Measurements from ENCODE around the gene VPS51. TPM values are rescaled to one million over a fixed set of nuclear protein-coding genes. Genes with fewer than 3 reads are reported as not detected.

Gene VPS51
- total RNA-seq, 2 donors from 2014 or later, result 71.8 to 80.6 TPM

GRCh38 chr11:65064847-65065240 is 31.2 kb upstream of the VPS51 start:
- no peak for ATAC-seq (replicated peaks)
- H3K27ac Mint-ChIP-seq, result no peak overlapping the region
- no peak overlapping the region for H3K4me3 Mint-ChIP-seq
- H3K9me3 Mint-ChIP-seq, result no peaks in the 10 kb centered on the region
- H3K4me1 Mint-ChIP-seq, result no peaks in the 10 kb centered on the region
- H3K36me3 Mint-ChIP-seq (ENCODE audit: low read depth), result no peaks in the 10 kb centered on the region
- no peaks in the 10 kb centered on the region for H3K27me3 Mint-ChIP-seq

GRCh38 chr11:65065851-65066250 is 30.2 kb upstream of the VPS51 start:
- Mint-ChIP-seq H3K4me3 (no peak overlapping the region), H3K4me1 (no peaks in the 10 kb centered on the region), H3K9me3 (no peaks in the 10 kb centered on the region), H3K27me3 (no peaks in the 10 kb centered on the region), H3K27ac (no peak overlapping the region), H3K36me3 (ENCODE audit: low read depth) (no peaks in the 10 kb centered on the region)
- no peak for ATAC-seq (replicated peaks)

- Mint-ChIP-seq H3K9me3 (no peaks in the 10 kb centered on the region), H3K36me3 (ENCODE audit: low read depth) (no peaks in the 10 kb centered on the region), H3K27me3 (no peaks in the 10 kb centered on the region), H3K4me3 (no peak overlapping the region), H3K27ac (no peak overlapping the region), H3K4me1 (no peaks in the 10 kb centered on the region)
- ATAC-seq (replicated peaks), result no peak
These were observed 29.7 kb upstream of the VPS51 start for GRCh38 chr11:65066315-65066714.

- no peaks in the 10 kb centered on the region for H3K36me3 Mint-ChIP-seq (ENCODE audit: low read depth)
- H3K9me3 Mint-ChIP-seq, result no peaks in the 10 kb centered on the region
- no peak for ATAC-seq (replicated peaks)
- H3K4me3 Mint-ChIP-seq, result no peak overlapping the region
- H3K27me3 Mint-ChIP-seq, result no peaks in the 10 kb centered on the region
- no peak overlapping the region for H3K27ac Mint-ChIP-seq
- no peaks in the 10 kb centered on the region for H3K4me1 Mint-ChIP-seq
These were observed 29.2 kb upstream of the VPS51 start for GRCh38 chr11:65066805-65067291.

GRCh38 chr11:65067446-65067845 is 28.6 kb upstream of the VPS51 start:
- ATAC-seq (replicated peaks), result no peak
- Mint-ChIP-seq H3K9me3 (no peaks in the 10 kb centered on the region), H3K4me1 (no peaks in the 10 kb centered on the region), H3K27ac (no peak overlapping the region), H3K4me3 (no peak overlapping the region), H3K36me3 (ENCODE audit: low read depth) (no peaks in the 10 kb centered on the region), H3K27me3 (no peaks in the 10 kb centered on the region)

GRCh38 chr11:65069217-65069616 is 26.8 kb upstream of the VPS51 start:
- Mint-ChIP-seq H3K27ac (no peak overlapping the region), H3K36me3 (ENCODE audit: low read depth) (no peaks in the 10 kb centered on the region), H3K4me1 (no peaks in the 10 kb centered on the region), H3K4me3 (no peak overlapping the region), H3K27me3 (no peaks in the 10 kb centered on the region), H3K9me3 (no peaks in the 10 kb centered on the region)
- ATAC-seq (replicated peaks), result no peak

- Mint-ChIP-seq H3K4me1 (no peaks in the 10 kb centered on the region), H3K27ac (no peak overlapping the region), H3K27me3 (no peaks in the 10 kb centered on the region), H3K36me3 (ENCODE audit: low read depth) (peaks cover 12% of the 10 kb centered on the region), H3K4me3 (no peak overlapping the region), H3K9me3 (no peaks in the 10 kb centered on the region)
- ATAC-seq (replicated peaks), result no peak
These were observed 23.9 kb upstream of the VPS51 start for GRCh38 chr11:65071907-65072630.

GRCh38 chr11:65072631-65072966 is 23.4 kb upstream of the VPS51 start:
- no peak for ATAC-seq (replicated peaks)
- H3K4me3 Mint-ChIP-seq, result no peak overlapping the region

GRCh38 chr11:65077451-65077850 is 18.6 kb upstream of the VPS51 start:
- ATAC-seq (replicated peaks), result no peak
- Mint-ChIP-seq H3K27ac (no peak overlapping the region), H3K27me3 (no peaks in the 10 kb centered on the region), H3K36me3 (ENCODE audit: low read depth) (peaks cover 65% of the 10 kb centered on the region), H3K4me3 (no peak overlapping the region), H3K4me1 (peaks cover 18% of the 10 kb centered on the region), H3K9me3 (no peaks in the 10 kb centered on the region)

More at GRCh38 chr11:65072631-65072966, 23.4 kb upstream of the VPS51 start:
- no peaks in the 10 kb centered on the region for H3K9me3 Mint-ChIP-seq
- H3K27ac Mint-ChIP-seq, result no peak overlapping the region
- peaks cover 17% of the 10 kb centered on the region for H3K36me3 Mint-ChIP-seq (ENCODE audit: low read depth)
- H3K4me1 Mint-ChIP-seq, result no peaks in the 10 kb centered on the region
- H3K27me3 Mint-ChIP-seq, result no peaks in the 10 kb centered on the region

- ATAC-seq (replicated peaks), result peak; percentile 90
- peaks cover 72% of the 10 kb centered on the region for H3K36me3 Mint-ChIP-seq (ENCODE audit: low read depth)
- H3K27ac Mint-ChIP-seq, result peak overlapping the region; percentile 87
- H3K27me3 Mint-ChIP-seq, result no peaks in the 10 kb centered on the region
- peak overlapping the region; percentile 38 for H3K4me3 Mint-ChIP-seq
- H3K9me3 Mint-ChIP-seq, result no peaks in the 10 kb centered on the region
- peaks cover 24% of the 10 kb centered on the region for H3K4me1 Mint-ChIP-seq
These were observed 17.9 kb upstream of the VPS51 start for GRCh38 chr11:65078151-65078550.

GRCh38 chr11:65078786-65079342 is 17.1 kb upstream of the VPS51 start:
- no peak for ATAC-seq (replicated peaks)
- H3K9me3 Mint-ChIP-seq, result no peaks in the 10 kb centered on the region
- peaks cover 79% of the 10 kb centered on the region for H3K36me3 Mint-ChIP-seq (ENCODE audit: low read depth)
- H3K4me3 Mint-ChIP-seq, result peak overlapping the region; percentile 38
- peaks cover 27% of the 10 kb centered on the region for H3K4me1 Mint-ChIP-seq
- H3K27ac Mint-ChIP-seq, result peak overlapping the region; percentile 87
- H3K27me3 Mint-ChIP-seq, result no peaks in the 10 kb centered on the region

- ATAC-seq (replicated peaks), result peak; percentile 3
- H3K27me3 Mint-ChIP-seq, result no peaks in the 10 kb centered on the region
- peak overlapping the region; percentile 98 for H3K4me3 Mint-ChIP-seq
- peaks cover 35% of the 10 kb centered on the region for H3K4me1 Mint-ChIP-seq
- peak overlapping the region; percentile 98 for H3K27ac Mint-ChIP-seq
- peaks cover 91% of the 10 kb centered on the region for H3K36me3 Mint-ChIP-seq (ENCODE audit: low read depth)
- no peaks in the 10 kb centered on the region for H3K9me3 Mint-ChIP-seq
These were observed 12.7 kb upstream of the VPS51 start for GRCh38 chr11:65083134-65083833.

GRCh38 chr11:65083834-65084597 is 12.0 kb upstream of the VPS51 start, which contains the start of the genes CDCA5 and ZFPL1:
CDCA5 (minus strand) TSS chr11:65084040; CDS start chr11:65083978, 62 bp downstream.
ZFPL1 (plus strand) TSS chr11:65084222; CDS start chr11:65084699, 477 bp downstream.
- no peaks in the 10 kb centered on the region for H3K27me3 Mint-ChIP-seq
- peaks cover 91% of the 10 kb centered on the region for H3K36me3 Mint-ChIP-seq (ENCODE audit: low read depth)
- ATAC-seq (replicated peaks), result peak; percentile 94
- peak within 1 kb of the TSS; percentile 98 for H3K4me3 Mint-ChIP-seq
- H3K4me1 Mint-ChIP-seq, result peaks cover 33% of the 10 kb centered on the region
- peak within 1 kb of the TSS; percentile 98 for H3K27ac Mint-ChIP-seq
- no peaks in the 10 kb centered on the region for H3K9me3 Mint-ChIP-seq
